K562 treated with DMSO at 1 percent for 24 hours (cell line): ENCODE data around the gene GABRQ. TPM values are rescaled to one million over a fixed set of nuclear protein-coding genes. Genes with fewer than 3 reads are reported as not detected.

ENCODE experiments used
- total RNA-seq: library from RNA; unstranded; fragments of 300-600 nt; gene quantifications from 2 replicates; pipeline ENCODE4 v1.2.3, GENCODE V29; 2022; ENCODE audit warnings: low read depth; ENCODE audit not compliant: insufficient read depth

Gene GABRQ
- total RNA-seq = 0.52 and 0.60 TPM in 2 replicates

DNA sequence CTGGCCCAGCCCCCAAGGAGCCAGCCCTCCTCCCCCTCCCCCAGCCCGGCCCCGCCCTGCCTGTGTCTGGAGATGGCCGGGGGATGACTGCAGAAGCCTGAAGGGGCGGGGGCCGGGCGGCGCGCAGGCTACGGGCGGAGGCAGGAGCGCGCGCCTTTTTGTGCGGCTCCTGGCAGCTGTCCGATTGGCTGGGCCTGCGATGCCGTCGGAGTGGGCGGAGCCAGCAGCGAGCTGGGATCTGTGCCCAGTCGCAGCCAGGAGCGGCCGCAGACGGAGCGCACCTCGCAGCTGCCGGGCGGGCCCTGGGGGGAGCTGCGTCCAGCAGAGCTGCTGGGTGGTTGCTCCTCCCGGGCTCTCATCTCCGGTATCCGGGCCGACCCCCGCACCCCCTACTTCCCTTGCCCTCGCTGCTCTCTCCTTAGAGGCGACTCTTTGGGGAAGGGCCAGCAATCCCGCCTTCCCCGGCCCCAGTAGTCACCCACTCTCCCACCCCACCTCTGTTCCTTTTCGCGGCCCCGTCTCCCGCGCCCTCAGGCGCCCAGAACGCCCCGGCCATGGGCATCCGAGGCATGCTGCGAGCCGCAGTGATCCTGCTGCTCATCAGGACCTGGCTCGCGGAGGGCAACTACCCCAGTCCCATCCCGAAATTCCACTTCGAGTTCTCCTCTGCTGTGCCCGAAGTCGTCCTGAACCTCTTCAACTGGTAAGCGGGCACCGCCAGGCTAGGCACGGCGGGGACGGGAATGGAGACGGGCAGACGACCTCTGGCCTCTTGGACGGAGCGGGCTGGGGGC is at the start of gene GABRQ:
TSS of gene GABRQ (plus strand) at position 247 of the 794 bp plus-strand sequence. CDS start at position 555, 308 bp downstream.

GRCh38 chrX:152697952-152698931 is 60.5 kb downstream of the GABRQ start, which contains the start of gene MAGEA3:
Gene MAGEA3 (plus strand): TSS chrX:152698794. CDS start chrX:152700833, 2,039 bp downstream.

Other genes with a start within 250 kb of the GABRQ start
- 3.4 and 5.5 TPM in 2 replicates for gene GABRA3, start 186.6 kb upstream of the GABRQ start, total RNA-seq
- 167 TPM in 2 replicates for gene MAGEA3, start 60.9 kb downstream of the GABRQ start, total RNA-seq
- gene CSAG2, start 71.4 kb downstream of the GABRQ start, total RNA-seq = not detected in 2 replicates
- gene MAGEA2B, start 76.7 kb downstream of the GABRQ start, total RNA-seq = 26.0 and 39.7 TPM in 2 replicates
- 92.8 and 117 TPM in 2 replicates for gene CSAG1, start 95.8 kb downstream of the GABRQ start, total RNA-seq
- 82.4 and 82.5 TPM in 2 replicates for gene MAGEA12, start 95.9 kb downstream of the GABRQ start, total RNA-seq
- 27.2 and 31.0 TPM in 2 replicates for gene MAGEA2, start 115.9 kb downstream of the GABRQ start, total RNA-seq
- gene CSAG3, start 121.3 kb downstream of the GABRQ start, total RNA-seq = 23.9 and 25.9 TPM in 2 replicates
- 84.8 and 92.6 TPM in 2 replicates for gene MAGEA6, start 131.8 kb downstream of the GABRQ start, total RNA-seq
- 12.9 and 16.6 TPM in 2 replicates for gene CETN2, start 192.9 kb downstream of the GABRQ start, total RNA-seq
- 27.2 and 27.8 TPM in 2 replicates for gene NSDHL, start 193.2 kb downstream of the GABRQ start, total RNA-seq